HepG2 (cell line): ENCODE results near the gene MVK. TPM values are rescaled to one million over a fixed set of nuclear protein-coding genes. Genes with fewer than 3 reads are reported as not detected.
A peak's percentile ranks its signal among the peaks of the same experiment; 100 is the strongest.

Experiments used
- ATAC-seq: fragments of 200-7000 bp; cut with Tn5 transposase; 3 replicates; pipeline ENCODE4 v1.9.1; 2020; ENCODE audit warnings: mild to moderate bottlenecking, moderate library complexity
- BruUV-seq: library from RNA; stranded (reverse); fragments of 400-500 nt; replicated peaks from 2 replicates; lab custom pipeline; 2021; lab: Mats Ljungman, UMichigan
- CTCF ChIA-PET: fragments of 300-600 bp; formaldehyde crosslinking; extraction: SDS; loops from one replicate; lab custom pipeline; 2021; ENCODE audit warnings: low total read pairs, inconsistent platforms, low intra/inter-chr PET ratio; lab: Yijun Ruan, JAX
- POLR2A ChIA-PET: fragments of 350-600 bp; sonication (Branson Sonifier 250); formaldehyde crosslinking; loops from one replicate; lab custom pipeline; 2020; ENCODE audit warnings: antibody characterized with exemption, inconsistent platforms; lab: Yijun Ruan, JAX
- DNase-seq: peaks from one replicate; pipeline ENCODE4 v3.0.0-alpha.2; 2015; ENCODE audit warnings: low spot score
- FAIRE-seq: peaks from 3 replicates; lab custom pipeline; 2011; peaks lifted over from hg19 to GRCh38; lab: Jason Lieb, UNC
- H2AFZ ChIP-seq: one replicate; pipeline ENCODE4 v1.6.1; 2011; ENCODE audit warnings: low read length, inconsistent platforms
- H3K27ac ChIP-seq: fragments of 300-600 bp; 3 replicates; pipeline ENCODE4 v1.8.0; 2011; ENCODE audit warnings: mixed run types, mild to moderate bottlenecking, mixed read lengths, low read length, inconsistent platforms; ENCODE audit not compliant: insufficient read depth; ENCODE audit errors: extremely low read length
- H3K27me3 ChIP-seq, 2 experiments: fragments of 200-600 bp in 1 of 2; 2 replicates in 1 of 2; 3 replicates in 1 of 2; pipeline versions ENCODE4 v1.6.0 to v1.8.0; 2011; ENCODE audit warnings: low read length in 2 of 2, mild to moderate bottlenecking in 2 of 2, moderate library complexity in 2 of 2, inconsistent platforms in 1 of 2; ENCODE audit not compliant: insufficient read depth in 2 of 2, control insufficient read depth in 1 of 2
- H3K36me3 ChIP-seq, 2 experiments: fragments of 200-600 bp in 1 of 2; replicated peaks in 1 of 2; 2 replicates in 1 of 2; 3 replicates in 1 of 2; pipeline versions ENCODE4 v1.5.1 to v1.8.0; 2011; ENCODE audit warnings: low read length in 2 of 2, inconsistent platforms in 1 of 2; ENCODE audit not compliant: insufficient read depth in 2 of 2, control insufficient read depth in 1 of 2
- H3K4me1 ChIP-seq: 2 replicates; pipeline ENCODE4 v1.5.1; 2012; ENCODE audit warnings: low read length, inconsistent platforms; ENCODE audit not compliant: insufficient read depth
- H3K4me2 ChIP-seq: 2 replicates; pipeline ENCODE4 v1.6.0; 2011; ENCODE audit warnings: low read depth, low read length, inconsistent platforms
- H3K4me3 ChIP-seq, 3 experiments: fragments of 200-600 bp in 1 of 3; sonication (generic), shearing (Covaris generic) in 1 of 3; replicated peaks in 1 of 3; 2 replicates each; pipeline ENCODE4 v1.5.1; 2011 to 2016; ENCODE audit warnings: low read length in 3 of 3, inconsistent platforms in 2 of 3, low read depth in 2 of 3, mild to moderate bottlenecking in 2 of 3, control low read depth in 1 of 3, mixed read lengths in 1 of 3; ENCODE audit not compliant: insufficient read depth in 1 of 3
- H3K79me2 ChIP-seq: one replicate; pipeline ENCODE4 v1.6.1; 2011; ENCODE audit warnings: low read length, inconsistent platforms; ENCODE audit not compliant: insufficient read depth
- H3K9ac ChIP-seq: 2 replicates; pipeline ENCODE4 v1.6.0; 2011; ENCODE audit warnings: mild to moderate bottlenecking, low read depth, low read length, inconsistent platforms; ENCODE audit not compliant: insufficient read depth
- H3K9me3 ChIP-seq: 2 replicates; pipeline ENCODE4 v1.5.1; 2012; ENCODE audit warnings: mild to moderate bottlenecking, low read length
- H4K20me1 ChIP-seq: 2 replicates; pipeline ENCODE4 v1.6.0; 2011; ENCODE audit warnings: inconsistent platforms, mild to moderate bottlenecking, low read length, moderate library complexity; ENCODE audit not compliant: insufficient read depth
- BRCA1 ChIP-seq: sonication (generic); formaldehyde crosslinking; IDR thresholded peaks from 2 replicates; pipeline ENCODE4 v1.4.0; 2020; ENCODE audit warnings: missing genetic modification reagents
- FOXA3 ChIP-seq: IDR thresholded peaks from 2 replicates; pipeline ENCODE4 v1.6.1; 2016; ENCODE audit warnings: missing genetic modification reagents, missing compliant biosample characterization
- HOXA3 ChIP-seq: sonication (generic); formaldehyde crosslinking; IDR thresholded peaks from 2 replicates; pipeline ENCODE4 v1.5.0; 2020; ENCODE audit warnings: missing genetic modification reagents
- NFIB ChIP-seq: sonication (generic); formaldehyde crosslinking; IDR thresholded peaks from 2 replicates; pipeline ENCODE4 v1.9.0; 2021; ENCODE audit warnings: missing genetic modification reagents, mild to moderate bottlenecking, borderline replicate concordance
- RXRA ChIP-seq: sonication (generic); formaldehyde crosslinking; IDR thresholded peaks from 2 replicates; pipeline ENCODE4 v1.5.1; 2020; ENCODE audit warnings: missing genetic modification reagents
- TARDBP ChIP-seq: sonication (generic); formaldehyde crosslinking; IDR thresholded peaks from 2 replicates; pipeline ENCODE4 v1.8.0; 2022; ENCODE audit warnings: mild to moderate bottlenecking, missing genetic modification reagents
- ZNF737 ChIP-seq: sonication (generic); formaldehyde crosslinking; IDR thresholded peaks from 2 replicates; pipeline ENCODE4 v1.5.0; 2020; ENCODE audit warnings: missing genetic modification reagents, mild to moderate bottlenecking, borderline replicate concordance
- ZNF749 ChIP-seq: sonication (generic); formaldehyde crosslinking; IDR thresholded peaks from 2 replicates; pipeline ENCODE4 v1.8.0; 2022; ENCODE audit warnings: mild to moderate bottlenecking, missing genetic modification reagents, moderate library complexity, borderline replicate concordance
- WGBS: methylation state at CpG from one replicate; pipeline ENCODE4 v1.1.6; 2017; ENCODE audit warnings: low lambda C conversion rate; 5-methylcytosine and 5-hydroxymethylcytosine counted together
- in situ Hi-C: cut with HindIII; loops from 2 replicates; pipeline ENCODE4 v1.10.0; 2017; ENCODE audit warnings: low pct_unique_long_range_greater_than_20kb; ENCODE audit not compliant: extremely low pct_ligation_motif_present
- intact Hi-C: fragments of 100-400 bp; cut with micrococcal nuclease; formaldehyde crosslinking; loops from one replicate; pipeline ENCODE4 v1.10.0; 2022; ENCODE audit not compliant: unreplicated experiment
- polyA plus RNA-seq, 8 experiments: library from polyadenylated mRNA; depleted of rRNA in 3 of 8; stranded (reverse) in 7 of 8; unstranded in 1 of 8; fragments of >200 nt; fragmentation: Illumina TruSeq in 4 of 8; extraction: Trizol in 4 of 8; gene quantifications; 2 replicates each; pipeline versions ENCODE4 v1.2.1 to v1.2.3, GENCODE V29; 2011 to 2016; ENCODE audit warnings: low read depth in 4 of 8, missing spikeins in 1 of 8, mixed read lengths in 1 of 8; ENCODE audit not compliant: insufficient read depth in 1 of 8
- total RNA-seq, 5 experiments: library from RNA; depleted of rRNA; stranded (reverse); fragments of >200 nt; fragmentation: Illumina TruSeq; extraction: Trizol; gene quantifications; 2 replicates each; pipeline ENCODE4 v1.2.3, GENCODE V29; 2016; ENCODE audit warnings: low read depth in 1 of 5
- TF ChIP-seq, protein P1 (sequence below): conservative IDR thresholded peaks from 2 replicates; pipeline ENCODE4 v1.6.1; 2018; ENCODE audit warnings: missing genetic modification reagents
- TF ChIP-seq, protein P2 (sequence below): sonication (generic); formaldehyde crosslinking; IDR thresholded peaks from 2 replicates; pipeline ENCODE4 v1.5.1; 2020; ENCODE audit warnings: mild to moderate bottlenecking, missing genetic modification reagents, borderline replicate concordance
- TF ChIP-seq, protein P3 (sequence below): sonication (generic); formaldehyde crosslinking; IDR thresholded peaks from 2 replicates; pipeline ENCODE4 v1.4.0; 2020; ENCODE audit warnings: mild to moderate bottlenecking, missing genetic modification reagents
- TF ChIP-seq, protein P4 (sequence below): sonication (generic); formaldehyde crosslinking; IDR thresholded peaks from 2 replicates; pipeline ENCODE4 v1.4.0; 2020; ENCODE audit warnings: missing genetic modification reagents
- TF ChIP-seq, protein P5 (sequence below): sonication (generic); formaldehyde crosslinking; IDR thresholded peaks from 2 replicates; pipeline ENCODE4 v1.4.0; 2020; ENCODE audit warnings: mild to moderate bottlenecking, missing genetic modification reagents

Gene MVK
- total and polyA plus RNA-seq, 2 of the 13 experiments (the other 11 are each of a cell fraction or from before 2014, with no cell fraction given) = 11.6 to 66.9 TPM

DNA sequence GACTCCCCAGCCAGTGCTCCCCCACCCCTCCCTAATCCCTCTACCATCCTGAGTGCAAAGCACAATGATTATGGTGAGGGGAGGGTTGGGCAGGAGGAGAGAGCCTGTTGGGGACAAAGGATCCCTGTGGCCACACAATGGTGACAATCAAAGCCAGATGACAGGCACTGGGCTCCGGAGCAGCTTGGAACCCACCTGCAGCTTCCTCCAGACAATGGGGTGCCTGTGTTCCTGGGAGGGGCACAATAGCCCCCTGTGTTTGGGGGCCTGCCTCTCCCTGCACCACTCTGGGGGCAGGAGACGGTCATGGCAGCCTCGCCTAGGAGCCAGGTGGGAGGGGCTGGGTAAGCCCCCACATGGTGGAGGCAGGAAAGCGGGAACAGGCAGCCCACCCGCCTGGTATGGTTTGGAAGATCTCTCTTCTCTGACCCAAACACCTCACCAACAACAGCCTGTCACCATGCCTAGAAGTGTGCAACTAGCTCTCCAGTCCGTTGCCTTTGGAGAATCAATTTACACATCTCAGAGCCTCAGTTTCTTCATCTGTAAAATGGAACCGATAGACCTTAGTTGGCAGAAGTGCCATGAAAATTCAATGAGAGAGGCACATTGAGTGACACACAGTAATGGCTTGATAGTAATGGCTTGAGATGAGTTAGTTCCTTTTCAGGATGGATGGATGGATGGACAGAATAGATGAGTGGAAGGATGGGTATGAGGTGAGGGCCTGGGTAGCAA, 53.0 kb downstream of the MVK start:
- H2AFZ ChIP-seq = no peak overlapping the region
- CTCF ChIA-PET = no interaction called here
- no peaks in the 10 kb centered on the region for H3K79me2 ChIP-seq
- H3K9ac ChIP-seq = no peak overlapping the region
- no peak for ATAC-seq
- H3K4me2 ChIP-seq = no peak overlapping the region
- intact Hi-C loops = no loop called here
- in situ Hi-C loops = no loop called here
- no peak for DNase-seq
- no peak overlapping the region for H3K27ac ChIP-seq
- BruUV-seq = no TSS peak
- WGBS = 72% methylated on average over 4 of the region's 7 CpGs
- H4K20me1 ChIP-seq = no peaks in the 10 kb centered on the region
- POLR2A ChIA-PET = no interaction called here
- peaks cover 12% of the 10 kb centered on the region for H3K4me1 ChIP-seq
- no peak for FAIRE-seq
- H3K9me3 ChIP-seq = no peaks in the 10 kb centered on the region
- no peaks in the 10 kb centered on the region for H3K36me3 ChIP-seq
- H3K4me3 ChIP-seq = no peak overlapping the region
- H3K27me3 ChIP-seq = peaks cover 3 to 26% of the 10 kb centered on the region in 2 experiments; a peak in 4 of 5 replicates
- TF ChIP-seq, protein P1, sequence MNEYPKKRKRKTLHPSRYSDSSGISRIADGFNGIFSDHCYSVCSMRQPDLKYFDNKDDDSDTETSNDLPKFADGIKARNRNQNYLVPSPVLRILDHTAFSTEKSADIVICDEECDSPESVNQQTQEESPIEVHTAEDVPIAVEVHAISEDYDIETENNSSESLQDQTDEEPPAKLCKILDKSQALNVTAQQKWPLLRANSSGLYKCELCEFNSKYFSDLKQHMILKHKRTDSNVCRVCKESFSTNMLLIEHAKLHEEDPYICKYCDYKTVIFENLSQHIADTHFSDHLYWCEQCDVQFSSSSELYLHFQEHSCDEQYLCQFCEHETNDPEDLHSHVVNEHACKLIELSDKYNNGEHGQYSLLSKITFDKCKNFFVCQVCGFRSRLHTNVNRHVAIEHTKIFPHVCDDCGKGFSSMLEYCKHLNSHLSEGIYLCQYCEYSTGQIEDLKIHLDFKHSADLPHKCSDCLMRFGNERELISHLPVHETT (CRISPR knock-in tag) = no peak
- TF ChIP-seq TARDBP (CRISPR knock-in tag) (no peak), BRCA1 (CRISPR knock-in tag) (no peak), ZNF749 (CRISPR knock-in tag) (no peak), RXRA (CRISPR knock-in tag) (no peak), NFIB (no peak), HOXA3 (CRISPR knock-in tag) (no peak), ZNF737 (CRISPR knock-in tag) (no peak), FOXA3 (CRISPR knock-in tag) (no peak)
- TF ChIP-seq, protein P2, sequence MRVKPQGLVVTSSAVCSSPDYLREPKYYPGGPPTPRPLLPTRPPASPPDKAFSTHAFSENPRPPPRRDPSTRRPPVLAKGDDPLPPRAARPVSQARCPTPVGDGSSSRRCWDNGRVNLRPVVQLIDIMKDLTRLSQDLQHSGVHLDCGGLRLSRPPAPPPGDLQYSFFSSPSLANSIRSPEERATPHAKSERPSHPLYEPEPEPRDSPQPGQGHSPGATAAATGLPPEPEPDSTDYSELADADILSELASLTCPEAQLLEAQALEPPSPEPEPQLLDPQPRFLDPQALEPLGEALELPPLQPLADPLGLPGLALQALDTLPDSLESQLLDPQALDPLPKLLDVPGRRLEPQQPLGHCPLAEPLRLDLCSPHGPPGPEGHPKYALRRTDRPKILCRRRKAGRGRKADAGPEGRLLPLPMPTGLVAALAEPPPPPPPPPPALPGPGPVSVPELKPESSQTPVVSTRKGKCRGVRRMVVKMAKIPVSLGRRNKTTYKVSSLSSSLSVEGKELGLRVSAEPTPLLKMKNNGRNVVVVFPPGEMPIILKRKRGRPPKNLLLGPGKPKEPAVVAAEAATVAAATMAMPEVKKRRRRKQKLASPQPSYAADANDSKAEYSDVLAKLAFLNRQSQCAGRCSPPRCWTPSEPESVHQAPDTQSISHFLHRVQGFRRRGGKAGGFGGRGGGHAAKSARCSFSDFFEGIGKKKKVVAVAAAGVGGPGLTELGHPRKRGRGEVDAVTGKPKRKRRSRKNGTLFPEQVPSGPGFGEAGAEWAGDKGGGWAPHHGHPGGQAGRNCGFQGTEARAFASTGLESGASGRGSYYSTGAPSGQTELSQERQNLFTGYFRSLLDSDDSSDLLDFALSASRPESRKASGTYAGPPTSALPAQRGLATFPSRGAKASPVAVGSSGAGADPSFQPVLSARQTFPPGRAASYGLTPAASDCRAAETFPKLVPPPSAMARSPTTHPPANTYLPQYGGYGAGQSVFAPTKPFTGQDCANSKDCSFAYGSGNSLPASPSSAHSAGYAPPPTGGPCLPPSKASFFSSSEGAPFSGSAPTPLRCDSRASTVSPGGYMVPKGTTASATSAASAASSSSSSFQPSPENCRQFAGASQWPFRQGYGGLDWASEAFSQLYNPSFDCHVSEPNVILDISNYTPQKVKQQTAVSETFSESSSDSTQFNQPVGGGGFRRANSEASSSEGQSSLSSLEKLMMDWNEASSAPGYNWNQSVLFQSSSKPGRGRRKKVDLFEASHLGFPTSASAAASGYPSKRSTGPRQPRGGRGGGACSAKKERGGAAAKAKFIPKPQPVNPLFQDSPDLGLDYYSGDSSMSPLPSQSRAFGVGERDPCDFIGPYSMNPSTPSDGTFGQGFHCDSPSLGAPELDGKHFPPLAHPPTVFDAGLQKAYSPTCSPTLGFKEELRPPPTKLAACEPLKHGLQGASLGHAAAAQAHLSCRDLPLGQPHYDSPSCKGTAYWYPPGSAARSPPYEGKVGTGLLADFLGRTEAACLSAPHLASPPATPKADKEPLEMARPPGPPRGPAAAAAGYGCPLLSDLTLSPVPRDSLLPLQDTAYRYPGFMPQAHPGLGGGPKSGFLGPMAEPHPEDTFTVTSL = no peak
- TF ChIP-seq, protein P3, sequence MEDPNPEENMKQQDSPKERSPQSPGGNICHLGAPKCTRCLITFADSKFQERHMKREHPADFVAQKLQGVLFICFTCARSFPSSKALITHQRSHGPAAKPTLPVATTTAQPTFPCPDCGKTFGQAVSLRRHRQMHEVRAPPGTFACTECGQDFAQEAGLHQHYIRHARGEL (CRISPR knock-in tag) = no peak
- TF ChIP-seq, protein P4, sequence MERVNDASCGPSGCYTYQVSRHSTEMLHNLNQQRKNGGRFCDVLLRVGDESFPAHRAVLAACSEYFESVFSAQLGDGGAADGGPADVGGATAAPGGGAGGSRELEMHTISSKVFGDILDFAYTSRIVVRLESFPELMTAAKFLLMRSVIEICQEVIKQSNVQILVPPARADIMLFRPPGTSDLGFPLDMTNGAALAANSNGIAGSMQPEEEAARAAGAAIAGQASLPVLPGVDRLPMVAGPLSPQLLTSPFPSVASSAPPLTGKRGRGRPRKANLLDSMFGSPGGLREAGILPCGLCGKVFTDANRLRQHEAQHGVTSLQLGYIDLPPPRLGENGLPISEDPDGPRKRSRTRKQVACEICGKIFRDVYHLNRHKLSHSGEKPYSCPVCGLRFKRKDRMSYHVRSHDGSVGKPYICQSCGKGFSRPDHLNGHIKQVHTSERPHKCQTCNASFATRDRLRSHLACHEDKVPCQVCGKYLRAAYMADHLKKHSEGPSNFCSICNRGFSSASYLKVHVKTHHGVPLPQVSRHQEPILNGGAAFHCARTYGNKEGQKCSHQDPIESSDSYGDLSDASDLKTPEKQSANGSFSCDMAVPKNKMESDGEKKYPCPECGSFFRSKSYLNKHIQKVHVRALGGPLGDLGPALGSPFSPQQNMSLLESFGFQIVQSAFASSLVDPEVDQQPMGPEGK (CRISPR knock-in tag) = 0 out of 2 replicates have a peak, but pooled peaks have one; percentile 19
- TF ChIP-seq, protein P5, sequence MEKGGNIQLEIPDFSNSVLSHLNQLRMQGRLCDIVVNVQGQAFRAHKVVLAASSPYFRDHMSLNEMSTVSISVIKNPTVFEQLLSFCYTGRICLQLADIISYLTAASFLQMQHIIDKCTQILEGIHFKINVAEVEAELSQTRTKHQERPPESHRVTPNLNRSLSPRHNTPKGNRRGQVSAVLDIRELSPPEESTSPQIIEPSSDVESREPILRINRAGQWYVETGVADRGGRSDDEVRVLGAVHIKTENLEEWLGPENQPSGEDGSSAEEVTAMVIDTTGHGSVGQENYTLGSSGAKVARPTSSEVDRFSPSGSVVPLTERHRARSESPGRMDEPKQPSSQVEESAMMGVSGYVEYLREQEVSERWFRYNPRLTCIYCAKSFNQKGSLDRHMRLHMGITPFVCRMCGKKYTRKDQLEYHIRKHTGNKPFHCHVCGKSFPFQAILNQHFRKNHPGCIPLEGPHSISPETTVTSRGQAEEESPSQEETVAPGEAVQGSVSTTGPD (CRISPR knock-in tag) = no peak
